SJSA1 (cell line): ENCODE measurements around the gene USP19. TPM values are rescaled to one million over a fixed set of nuclear protein-coding genes. Genes with fewer than 3 reads are reported as not detected.

Experiments used
- DNase-seq, 2 experiments: peaks; one replicate each; pipeline ENCODE4 v3.0.0-alpha.2; 2015 to 2020; ENCODE audit warnings: low spot score in 2 of 2, low read depth in 1 of 2
- H3K27ac ChIP-seq: fragments of 250-450 bp; sonication (Bioruptor Pico); 2 replicates; pipeline ENCODE4 v1.5.1; 2020; ENCODE audit warnings: mild to moderate bottlenecking, moderate library complexity
- H3K27me3 ChIP-seq: fragments of 250-450 bp; sonication (Bioruptor Pico); replicated peaks from 2 replicates; pipeline ENCODE4 v1.5.1; 2020; ENCODE audit warnings: mild to moderate bottlenecking, moderate library complexity
- H3K36me3 ChIP-seq: fragments of 250-450 bp; sonication (Bioruptor Pico); 2 replicates; pipeline ENCODE4 v1.5.1; 2020; ENCODE audit warnings: mild to moderate bottlenecking
- H3K4me1 ChIP-seq: fragments of 250-450 bp; sonication (Bioruptor Pico); replicated peaks from 2 replicates; pipeline ENCODE4 v1.6.1; 2021; ENCODE audit warnings: mild to moderate bottlenecking
- H3K4me3 ChIP-seq: fragments of 250-450 bp; sonication (Bioruptor Pico); 2 replicates; pipeline ENCODE4 v1.5.1; 2020; ENCODE audit warnings: mild to moderate bottlenecking
- H3K9me3 ChIP-seq: fragments of 250-450 bp; sonication (Bioruptor Pico); replicated peaks from 2 replicates; pipeline ENCODE4 v1.5.1; 2020; ENCODE audit warnings: mild to moderate bottlenecking
- total RNA-seq: library from RNA; depleted of rRNA; stranded (reverse); fragments of >200 nt; shearing (Covaris generic); gene quantifications from 2 replicates; pipeline ENCODE4 v1.2.3, GENCODE V29; 2014; rRNA removed

Gene USP19
- 21.5 and 23.8 TPM in 2 replicates for total RNA-seq

GRCh38 chr3:49120438-49121131, at the start of gene USP19:
Gene USP19, minus strand, starts transcription at chr3:49120823. Its CDS starts 1,678 bp downstream, at chr3:49119145.
- peaks cover 14% of the 10 kb centered on the region for H3K4me1 ChIP-seq
- no peaks in the 10 kb centered on the region for H3K9me3 ChIP-seq
- H3K27me3 ChIP-seq, result no peaks in the 10 kb centered on the region
- peaks cover 93% of the 10 kb centered on the region for H3K36me3 ChIP-seq
- peak within 1 kb of the TSS; percentile 82 for H3K4me3 ChIP-seq
- H3K27ac ChIP-seq, result peak within 1 kb of the TSS; percentile 72
- DNase-seq, result peak; percentile 87 to 89

- H3K4me1 ChIP-seq, result peaks cover 27% of the 10 kb centered on the region
- DNase-seq, result no peak
- 0 out of 2 replicates have a peak overlapping the region, but pooled peaks have one; percentile 64 for H3K27ac ChIP-seq
- peak overlapping the region; percentile 60 for H3K4me3 ChIP-seq
- peaks cover 2% of the 10 kb centered on the region; the same call in 1 of the 2 replicates for H3K9me3 ChIP-seq
- no peaks in the 10 kb centered on the region for H3K27me3 ChIP-seq
- peaks cover 33% of the 10 kb centered on the region for H3K36me3 ChIP-seq
Measured at GRCh38 chr3:49166752-49167556, 46.3 kb upstream of the USP19 start.

- Histone ChIP-seq H3K27me3 (no peaks in the 10 kb centered on the region), H3K9me3 (peaks cover 2% of the 10 kb centered on the region; the same call in 1 of the 2 replicates), H3K4me1 (peaks cover 19% of the 10 kb centered on the region), H3K4me3 (peak within 1 kb of the TSS; percentile 60), H3K27ac (peak within 1 kb of the TSS; percentile 64), H3K36me3 (peaks cover 41% of the 10 kb centered on the region)
- DNase-seq, result peak; percentile 26 to 68
Measured at GRCh38 chr3:49165771-49166751, 45.4 kb upstream of the USP19 start, which contains the start of gene CCDC71. Gene CCDC71, minus strand, starts transcription at chr3:49166331. Its CDS starts 2,123 bp downstream, at chr3:49164208.

- Histone ChIP-seq H3K27ac (no peak overlapping the region; the same call in 1 of the 2 replicates), H3K36me3 (peaks cover 41% of the 10 kb centered on the region), H3K9me3 (peaks cover 2% of the 10 kb centered on the region; the same call in 1 of the 2 replicates), H3K4me1 (peaks cover 13% of the 10 kb centered on the region), H3K27me3 (no peaks in the 10 kb centered on the region), H3K4me3 (peak overlapping the region; percentile 60)
- no peak for DNase-seq
Measured at GRCh38 chr3:49164983-49165720, 44.5 kb upstream of the USP19 start.

GRCh38 chr3:49163609-49164008, 43.0 kb upstream of the USP19 start:
- Histone ChIP-seq H3K9me3 (peaks cover 2% of the 10 kb centered on the region; the same call in 1 of the 2 replicates), H3K4me3 (no peak overlapping the region), H3K36me3 (peaks cover 41% of the 10 kb centered on the region), H3K27me3 (no peaks in the 10 kb centered on the region), H3K4me1 (peaks cover 13% of the 10 kb centered on the region), H3K27ac (no peak overlapping the region)
- no peak for DNase-seq

GRCh38 chr3:49162751-49163419, 42.3 kb upstream of the USP19 start:
- Histone ChIP-seq H3K27me3 (no peaks in the 10 kb centered on the region), H3K36me3 (peaks cover 41% of the 10 kb centered on the region), H3K27ac (no peak overlapping the region), H3K9me3 (peaks cover 2% of the 10 kb centered on the region; the same call in 1 of the 2 replicates), H3K4me3 (no peak overlapping the region), H3K4me1 (peaks cover 13% of the 10 kb centered on the region)
- DNase-seq, result no peak

GRCh38 chr3:49161808-49162530, 41.3 kb upstream of the USP19 start:
- Histone ChIP-seq H3K36me3 (peaks cover 41% of the 10 kb centered on the region), H3K9me3 (peaks cover 2% of the 10 kb centered on the region; the same call in 1 of the 2 replicates), H3K27ac (no peak overlapping the region), H3K27me3 (no peaks in the 10 kb centered on the region), H3K4me1 (peaks cover 13% of the 10 kb centered on the region), H3K4me3 (no peak overlapping the region)
- DNase-seq, result no peak

- Histone ChIP-seq H3K9me3 (0 out of 2 replicates have a peak, but pooled peaks cover under 1% of the 10 kb centered on the region), H3K36me3 (peaks cover 40% of the 10 kb centered on the region), H3K27ac (no peak overlapping the region), H3K4me1 (peaks cover 8% of the 10 kb centered on the region), H3K27me3 (no peaks in the 10 kb centered on the region), H3K4me3 (no peak overlapping the region)
- no peak for DNase-seq
Measured at GRCh38 chr3:49161197-49161596, 40.6 kb upstream of the USP19 start.

- no peak overlapping the region for H3K27ac ChIP-seq
- peaks cover 23% of the 10 kb centered on the region for H3K36me3 ChIP-seq
- no peaks in the 10 kb centered on the region for H3K4me1 ChIP-seq
- no peak for DNase-seq
- no peaks in the 10 kb centered on the region for H3K27me3 ChIP-seq
- no peaks in the 10 kb centered on the region for H3K9me3 ChIP-seq
- no peak overlapping the region for H3K4me3 ChIP-seq
Measured at GRCh38 chr3:49158792-49159191, 38.2 kb upstream of the USP19 start.

- Histone ChIP-seq H3K27me3 (no peaks in the 10 kb centered on the region), H3K36me3 (peaks cover 18% of the 10 kb centered on the region), H3K9me3 (no peaks in the 10 kb centered on the region), H3K4me1 (no peaks in the 10 kb centered on the region), H3K27ac (no peak overlapping the region), H3K4me3 (no peak overlapping the region)
- no peak for DNase-seq
Measured at GRCh38 chr3:49158103-49158709, 37.6 kb upstream of the USP19 start.

GRCh38 chr3:49157289-49157688, 36.7 kb upstream of the USP19 start:
- Histone ChIP-seq H3K4me1 (no peaks in the 10 kb centered on the region), H3K27me3 (no peaks in the 10 kb centered on the region), H3K4me3 (no peak overlapping the region), H3K27ac (no peak overlapping the region), H3K9me3 (no peaks in the 10 kb centered on the region), H3K36me3 (peaks cover 12% of the 10 kb centered on the region)
- DNase-seq, result no peak
